ENCODE data around the gene SLC2A5. TPM values are rescaled to one million over a fixed set of nuclear protein-coding genes. Genes with fewer than 3 reads are reported as not detected.
"Not testable (repeated sequence)": the region's sequence is repeated elsewhere in the genome, so short reads cannot be mapped to it uniquely, and the experiment has no call there.

SLC2A5 gene
- polyA plus RNA-seq, 3 donors, result 2.2 to 13.1 (median 4.0) TPM

GRCh38 chr1:9044236-9044635 lies 25.2 kb downstream of the SLC2A5 start:
- 95 to 97% (median 96%) methylated on average over 4 of the region's 4 CpGs for WGBS, 3 donors
- H3K27ac ChIP-seq (ENCODE audit: low read depth, low read length), result no peak overlapping the region

DNA sequence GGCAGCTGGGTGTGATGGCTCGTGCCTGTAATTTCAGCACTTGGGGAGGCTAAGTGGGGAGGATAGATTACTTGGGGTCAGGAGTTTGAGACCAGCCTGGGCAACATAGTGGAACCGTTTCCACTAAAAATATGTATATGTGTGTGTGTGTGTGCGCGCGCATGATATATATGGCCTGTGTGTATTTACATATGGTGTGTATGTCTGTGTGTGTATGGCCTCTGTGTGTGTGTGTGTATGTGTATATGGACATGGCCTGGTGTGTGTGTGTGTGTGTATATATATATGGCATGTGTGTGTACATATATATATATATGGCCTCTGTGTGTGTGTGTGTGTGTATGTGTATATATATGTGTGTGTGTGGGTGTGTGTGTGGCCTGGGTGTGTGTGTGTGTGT lies 27.2 kb downstream of the SLC2A5 start:
- WGBS, 3 donors, result 92 to 94% (median 94%) methylated on average over 5 of the region's 5 CpGs
- H3K27ac ChIP-seq (ENCODE audit: low read depth, low read length), result no peak overlapping the region

GRCh38 chr1:9041116-9041779 lies 28.2 kb downstream of the SLC2A5 start:
- 87 to 89% (median 88%) methylated on average over 14 of the region's 14 CpGs for WGBS, 3 donors
- H3K27ac ChIP-seq (ENCODE audit: low read depth, low read length), result no peak overlapping the region

DNA sequence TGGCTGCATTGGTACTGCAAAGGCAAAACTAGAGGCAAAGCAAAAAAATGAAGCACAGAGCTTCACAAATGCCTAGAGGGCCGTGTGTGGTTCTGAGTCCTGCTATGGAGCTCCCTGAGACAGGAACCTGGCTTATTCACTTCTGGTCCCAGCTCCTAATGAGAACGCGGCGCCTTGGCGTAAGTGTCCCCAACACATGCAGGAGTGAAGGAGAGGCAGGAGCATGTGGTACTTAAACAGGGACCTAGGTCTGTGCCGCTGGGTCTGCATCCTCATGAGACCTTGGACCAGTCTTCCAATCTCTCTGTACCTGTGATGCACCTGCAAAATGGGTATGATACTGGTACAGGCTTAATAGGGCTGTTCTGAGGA lies 28.8 kb downstream of the SLC2A5 start:
- 92 to 94% (median 92%) methylated on average over 6 of the region's 6 CpGs for WGBS, 3 donors
- no peak overlapping the region for H3K27ac ChIP-seq (ENCODE audit: low read depth, low read length)

GRCh38 chr1:9039761-9040658 lies 29.4 kb downstream of the SLC2A5 start:
- 72 to 81% (median 79%) methylated on average over 47 to 55 of the region's 55 CpGs for WGBS, 3 donors
- H3K27ac ChIP-seq (ENCODE audit: low read depth, low read length), result no peak overlapping the region

- H3K27ac ChIP-seq (ENCODE audit: low read depth, low read length), result no peak overlapping the region
- WGBS, 3 donors, result 67 to 83% (median 69%) methylated on average over 43 to 62 of the region's 62 CpGs
Measured at GRCh38 chr1:9038881-9039760, 30.3 kb downstream of the SLC2A5 start.

DNA sequence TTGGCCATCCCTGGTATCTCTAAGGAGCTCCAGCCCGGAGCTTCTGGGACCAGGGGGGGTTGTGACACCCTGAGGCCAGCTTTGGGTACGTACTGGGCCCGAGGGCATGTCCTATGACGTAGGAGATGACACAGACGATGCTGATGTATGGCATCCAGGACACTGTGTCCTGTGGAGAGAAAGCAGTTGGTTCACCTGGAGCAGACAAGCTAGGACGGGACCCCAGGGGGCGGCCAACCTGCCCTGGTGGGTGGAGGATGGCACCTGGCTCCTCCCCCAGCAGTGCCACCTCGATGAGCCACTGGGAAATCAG lies 31.1 kb downstream of the SLC2A5 start:
- 79 to 89% (median 84%) methylated on average over 8 of the region's 8 CpGs for WGBS, 3 donors
- no peak overlapping the region for H3K27ac ChIP-seq (ENCODE audit: low read depth, low read length)

GRCh38 chr1:9037476-9038337 lies 31.7 kb downstream of the SLC2A5 start:
- WGBS, 3 donors, result 84 to 85% (median 84%) methylated on average over 26 to 28 of the region's 28 CpGs
- H3K27ac ChIP-seq (ENCODE audit: low read depth, low read length), result no peak overlapping the region

DNA sequence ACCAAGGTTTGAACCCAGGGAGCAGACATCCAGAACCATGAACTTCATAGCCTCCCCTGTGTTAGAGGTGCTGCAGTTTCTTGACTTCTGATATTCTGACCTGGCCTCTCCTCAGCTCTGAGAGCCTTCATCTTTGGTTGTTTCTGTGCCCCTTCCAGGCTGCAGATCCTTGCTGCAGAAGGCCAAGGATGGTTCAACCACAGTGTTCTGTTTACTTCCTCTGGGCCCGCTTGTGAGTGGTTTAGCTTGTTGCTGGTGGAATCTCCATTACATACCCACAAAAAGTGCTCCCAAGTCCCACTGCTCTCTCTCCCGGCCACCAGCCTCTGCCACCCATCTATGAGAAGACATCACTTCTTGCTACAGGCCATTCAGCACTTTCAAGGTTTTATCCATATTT lies 34.2 kb downstream of the SLC2A5 start:
- WGBS, 3 donors, result 98 to 100% (median 98%) methylated on average over 2 of the region's 2 CpGs
- no peak overlapping the region for H3K27ac ChIP-seq (ENCODE audit: low read depth, low read length)

DNA sequence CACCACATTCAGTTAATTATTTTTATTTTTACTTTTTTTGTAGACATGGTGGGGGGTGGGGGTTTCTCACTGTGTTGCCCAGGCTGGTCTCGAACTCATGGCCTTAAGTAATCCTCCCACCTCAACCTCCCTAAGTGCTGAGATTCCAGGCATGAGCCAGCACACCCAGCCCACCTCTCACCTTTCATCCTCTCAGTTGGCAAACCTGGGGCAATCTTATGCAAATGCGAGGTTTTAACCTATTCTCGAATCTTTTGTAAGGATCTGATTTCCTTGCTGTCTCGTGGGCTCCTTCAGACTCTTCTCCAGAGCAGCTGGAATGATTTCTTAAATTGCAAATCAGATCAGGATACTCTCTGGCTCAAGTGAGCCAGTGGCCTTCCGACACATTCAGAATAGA lies 36.1 kb downstream of the SLC2A5 start:
- WGBS, 3 donors, result 60 to 70% (median 60%) methylated on average over 5 of the region's 5 CpGs
- H3K27ac ChIP-seq (ENCODE audit: low read depth, low read length), result no peak overlapping the region

GRCh38 chr1:9031484-9032259 lies 37.8 kb downstream of the SLC2A5 start:
- 89% methylated on average over 12 of the region's 12 CpGs for WGBS, 3 donors
- no peak overlapping the region for H3K27ac ChIP-seq (ENCODE audit: low read depth, low read length)

- 80 to 94% (median 94%) methylated on average over 4 of the region's 4 CpGs for WGBS, 3 donors
- not testable (repeated sequence) for H3K27ac ChIP-seq (ENCODE audit: low read depth, low read length)
Measured at GRCh38 chr1:9031077-9031476, 38.4 kb downstream of the SLC2A5 start.

- no peak overlapping the region for H3K27ac ChIP-seq (ENCODE audit: low read depth, low read length)
- 81 to 86% (median 83%) methylated on average over 5 of the region's 5 CpGs for WGBS, 3 donors
Measured at GRCh38 chr1:9028921-9029705, 40.3 kb downstream of the SLC2A5 start.

DNA sequence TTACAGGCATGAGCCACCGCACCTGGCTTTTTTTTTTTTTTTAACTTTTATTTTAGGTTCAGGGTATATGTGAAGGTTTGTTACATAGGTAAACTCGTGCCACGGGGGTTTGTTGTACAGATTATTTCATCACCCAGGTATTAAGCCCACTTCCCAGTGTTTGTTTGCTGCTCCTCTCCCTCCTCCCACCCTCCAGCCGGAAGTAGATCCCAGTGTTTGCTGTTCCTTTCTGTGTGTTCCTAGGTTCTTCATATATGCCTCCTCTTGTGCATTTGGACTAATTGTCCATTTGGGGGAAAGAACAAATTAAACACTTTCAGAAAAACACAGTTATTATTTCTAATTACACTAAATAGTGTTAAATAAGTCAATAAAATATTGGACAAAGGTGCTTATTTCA lies 42.1 kb downstream of the SLC2A5 start:
- no peak overlapping the region for H3K27ac ChIP-seq (ENCODE audit: low read depth, low read length)
- WGBS, 3 donors, result 79 to 88% (median 87%) methylated on average over 4 of the region's 4 CpGs

DNA sequence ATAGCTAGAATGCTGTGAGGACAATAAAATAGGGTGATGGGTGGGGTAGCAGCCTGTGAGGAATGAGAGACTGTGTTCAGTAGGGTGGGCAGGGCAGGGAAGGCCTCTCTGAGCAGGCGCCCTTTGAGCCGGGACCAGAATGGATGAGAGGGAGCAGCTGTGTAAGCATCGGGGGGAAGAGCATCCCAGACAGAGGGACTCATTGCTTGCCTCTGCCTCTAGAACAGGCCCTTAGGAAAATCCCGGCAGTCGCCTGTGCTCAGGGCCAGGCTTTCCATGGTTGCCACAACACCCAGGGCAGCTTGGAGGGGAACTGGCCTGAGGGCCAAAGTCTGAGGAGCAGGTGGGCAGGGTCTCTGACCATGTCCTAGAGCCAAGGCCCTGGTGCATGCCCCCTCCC lies 44.0 kb downstream of the SLC2A5 start:
- no peak overlapping the region for H3K27ac ChIP-seq (ENCODE audit: low read depth, low read length)
- WGBS, 3 donors, result 89 to 91% (median 90%) methylated on average over 3 to 5 of the region's 5 CpGs

DNA sequence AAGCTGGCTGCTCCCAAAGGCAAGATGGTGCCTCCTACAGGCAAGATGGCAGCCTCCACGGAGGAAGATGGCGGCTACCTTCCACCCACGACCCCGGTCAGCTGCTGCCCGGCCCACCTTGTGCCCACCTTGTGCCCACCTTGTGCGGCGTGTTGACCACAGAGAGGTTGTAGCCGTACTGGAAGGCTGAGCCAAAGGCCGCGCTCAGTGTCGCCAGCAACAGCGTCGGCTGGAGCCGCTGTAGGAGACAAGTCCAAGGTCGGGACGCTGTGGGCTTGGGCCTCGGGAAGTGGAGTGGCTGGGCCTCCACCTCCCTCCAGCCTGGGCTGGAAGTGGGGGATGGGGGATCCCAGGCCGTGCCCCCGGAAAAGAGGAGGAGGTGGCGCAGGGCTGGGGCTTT lies 44.6 kb downstream of the SLC2A5 start:
- H3K27ac ChIP-seq (ENCODE audit: low read depth, low read length), result no peak overlapping the region
- WGBS, 3 donors, result 91 to 96% (median 94%) methylated on average over 17 to 20 of the region's 20 CpGs

DNA sequence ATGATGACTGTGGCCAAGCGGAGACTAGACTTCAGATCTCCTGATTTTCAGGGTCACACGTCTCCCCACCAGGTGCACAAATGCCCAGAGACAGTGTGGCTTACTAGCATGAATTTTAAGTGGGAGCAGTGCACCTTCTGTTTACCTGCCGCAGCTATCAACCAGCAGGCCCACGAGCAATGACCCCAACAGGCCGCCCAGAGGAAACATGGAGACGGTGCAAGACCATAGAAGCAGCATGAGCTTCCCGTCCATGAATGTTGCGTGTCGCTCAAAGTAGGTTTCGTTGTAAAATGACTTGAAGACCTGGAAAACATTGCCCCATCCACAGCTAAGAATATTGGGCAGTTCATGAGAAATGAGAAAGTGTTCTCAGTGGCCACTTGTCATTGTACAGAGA lies 46.7 kb downstream of the SLC2A5 start:
- 81 to 94% (median 91%) methylated on average over 10 of the region's 10 CpGs for WGBS, 3 donors

More for the DNA sequence above, 46.7 kb downstream of the SLC2A5 start:
- H3K27ac ChIP-seq (ENCODE audit: low read depth, low read length), result no peak overlapping the region
